Hematopoietic multipotent progenitor cell treated with erythropoietin and hydrocortisone succinate and interleukin-3 and kit ligand, for 17 days (in vitro differentiated cells): Measurements from ENCODE around the gene MTMR6.

Experiments
- DNase-seq: peaks from one replicate; pipeline ENCODE4 v3.0.0-alpha.2; 2015; ENCODE audit warnings: low spot score

MTMR6 gene

GRCh38 chr13:25215253-25215575 lies 72.1 kb downstream of the MTMR6 start:
- DNase-seq, result no peak

DNA sequence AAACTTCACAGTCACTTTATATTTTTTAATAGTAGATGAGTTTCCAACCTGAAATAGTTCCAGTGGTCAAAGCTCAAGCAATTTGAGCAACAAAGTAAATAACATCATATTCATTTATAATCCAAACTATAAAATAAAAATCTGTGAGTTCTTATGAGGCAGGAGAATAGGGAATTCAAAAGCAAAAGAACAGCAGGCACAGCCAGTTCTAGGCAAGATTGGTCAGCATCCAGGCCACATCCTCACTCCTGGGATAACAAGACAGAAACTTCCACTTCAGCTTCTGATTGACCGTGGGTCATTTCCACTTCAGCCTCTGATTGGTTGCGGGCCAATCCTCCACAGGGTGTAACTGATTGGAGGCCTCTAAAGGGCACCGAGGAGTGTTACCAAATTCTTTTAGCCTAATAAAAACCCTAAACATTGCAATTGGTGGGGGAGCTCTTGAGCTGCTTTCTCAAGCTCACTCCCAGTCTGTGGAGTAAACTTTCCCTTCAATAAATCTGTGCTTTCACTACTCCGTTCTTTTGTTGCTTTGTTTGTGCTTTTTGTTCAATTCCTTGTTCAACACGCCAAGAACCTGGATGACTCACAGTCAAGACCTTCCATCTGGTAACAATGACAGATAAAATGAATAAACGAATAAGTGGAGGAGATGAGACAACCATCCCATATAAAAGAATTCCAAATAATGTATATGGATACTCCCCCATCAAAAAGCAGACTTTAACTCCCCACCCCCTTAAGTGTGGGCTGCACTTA lies 72.6 kb downstream of the MTMR6 start:
- DNase-seq, result no peak

DNA sequence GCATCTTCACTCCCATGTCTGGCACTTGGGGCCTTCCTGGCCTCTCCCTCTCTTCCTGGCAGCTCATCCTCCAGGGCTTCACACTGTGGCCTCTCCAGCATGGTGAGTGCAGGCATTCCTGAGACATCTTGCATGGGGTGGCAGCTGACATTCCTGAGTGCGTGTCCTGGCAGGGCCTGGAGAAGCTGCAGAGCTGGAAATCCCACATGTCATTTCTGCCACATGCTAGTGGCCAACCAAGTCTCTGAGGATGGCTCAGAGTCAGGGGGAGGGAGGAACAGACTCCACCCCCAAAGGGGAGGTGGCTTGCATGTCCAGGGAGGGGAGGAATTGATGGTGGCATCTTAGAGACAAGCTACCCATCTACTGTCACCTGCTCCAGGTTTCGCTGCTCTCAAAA lies 73.6 kb downstream of the MTMR6 start:
- no peak for DNase-seq

GRCh38 chr13:25210842-25211569 lies 76.3 kb downstream of the MTMR6 start:
- DNase-seq, result no peak

DNA sequence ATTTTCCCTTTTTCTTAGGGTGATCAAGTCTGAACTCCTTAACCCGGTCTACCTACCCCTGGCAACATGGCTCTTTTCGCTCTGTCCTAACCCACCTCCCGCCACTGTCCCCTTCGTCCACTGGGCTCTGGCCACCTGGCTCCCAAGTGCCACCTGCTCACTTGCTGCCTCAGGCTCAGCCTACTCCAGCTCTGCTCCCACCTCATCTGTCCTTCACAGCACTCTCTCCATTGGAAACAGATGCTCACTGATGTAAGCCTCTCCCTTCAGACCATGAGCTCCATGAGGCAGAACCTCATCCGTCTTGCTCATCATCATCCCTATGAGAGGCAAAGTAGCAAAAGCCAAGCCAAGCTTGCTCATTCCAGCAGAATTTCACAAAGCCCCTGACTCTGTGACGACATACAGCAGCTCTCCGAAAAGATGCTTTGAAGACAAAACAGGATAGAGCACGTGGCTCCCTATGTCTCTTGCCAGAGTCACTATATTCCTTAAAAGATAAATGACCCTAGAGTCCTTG lies 79.9 kb downstream of the MTMR6 start:
- no peak for DNase-seq

GRCh38 chr13:25204863-25205262 lies 82.4 kb downstream of the MTMR6 start:
- no peak for DNase-seq

DNA sequence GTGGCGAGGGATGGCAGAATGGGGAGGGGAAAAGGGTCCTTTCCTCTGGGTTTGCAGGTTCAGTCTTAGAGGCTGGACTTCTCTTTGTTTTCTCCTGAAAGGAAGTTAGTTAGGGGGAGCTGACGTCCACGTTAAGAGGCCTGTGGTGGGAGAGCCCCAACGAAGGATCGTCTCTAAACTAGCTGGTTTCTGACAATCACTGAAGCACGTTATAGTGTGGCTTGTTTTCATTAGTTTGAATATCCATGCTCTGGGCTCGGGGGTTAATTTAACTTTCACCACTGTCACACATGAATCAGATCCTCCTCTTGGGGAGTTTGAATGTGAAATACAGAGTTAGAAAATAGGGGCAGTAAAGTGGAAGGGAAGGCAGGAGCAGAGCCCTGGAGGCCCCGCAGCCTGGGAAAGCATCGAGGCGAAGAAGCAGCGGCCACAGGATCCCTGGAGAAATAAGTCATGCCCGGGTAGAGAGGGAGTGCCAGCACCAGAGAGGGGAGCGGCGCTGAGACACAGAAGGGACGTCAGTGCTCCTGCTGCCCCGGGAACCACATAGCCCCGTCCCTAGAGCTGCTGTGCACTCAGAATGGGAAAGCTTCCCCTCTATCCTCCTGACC lies 84.1 kb downstream of the MTMR6 start:
- no peak for DNase-seq

GRCh38 chr13:25200783-25201182 lies 86.5 kb downstream of the MTMR6 start:
- no peak for DNase-seq

DNA sequence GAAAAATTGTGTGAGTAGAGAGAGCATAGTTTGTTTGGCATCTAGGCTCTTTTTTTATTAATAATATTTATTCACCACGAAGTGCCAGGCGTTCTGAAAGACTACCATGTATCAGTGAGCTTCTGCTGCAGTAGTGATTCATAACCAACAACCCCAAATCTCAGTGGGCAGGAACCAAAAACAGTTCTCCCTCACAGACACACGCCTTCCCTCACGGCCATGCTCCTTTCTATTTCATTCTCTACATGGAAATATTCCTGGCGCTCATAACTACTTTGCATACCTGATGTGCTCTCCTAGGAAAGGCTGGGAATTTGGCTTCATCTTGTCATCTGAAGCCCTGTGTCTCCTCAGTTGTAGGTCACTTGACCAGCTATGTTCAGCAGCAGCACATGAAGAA lies 88.6 kb downstream of the MTMR6 start:
- DNase-seq, result no peak

GRCh38 chr13:25196971-25197370 lies 90.3 kb downstream of the MTMR6 start:
- DNase-seq, result no peak
